H1 (cell line): ENCODE results near the gene LDLRAD1. TPM values are rescaled to one million over a fixed set of nuclear protein-coding genes. Genes with fewer than 3 reads are reported as not detected.
"Not testable (repeated sequence)": the region's sequence is repeated elsewhere in the genome, so short reads cannot be mapped to it uniquely, and the experiment has no call there.

Experiments used
- CTCF ChIA-PET: fragments of 300-600 bp; sonication (Branson Sonifier 250); formaldehyde crosslinking; loops from one replicate; lab custom pipeline; 2021; ENCODE audit not compliant: partially characterized antibody; lab: Charles Lee
- POLR2A ChIA-PET: fragments of 300-600 bp; sonication (Branson Sonifier 250); formaldehyde crosslinking; loops from one replicate; lab custom pipeline; 2021; ENCODE audit warnings: inconsistent platforms; ENCODE audit not compliant: partially characterized antibody; lab: Charles Lee
- DNase-seq, 2 experiments: peaks; one replicate each; pipeline versions ENCODE4 v3.0.0 to v3.0.0-alpha.2; 2010 to 2022; ENCODE audit warnings: low spot score in 2 of 2, low read depth in 1 of 2, mixed read lengths in 1 of 2
- FAIRE-seq: peaks from 2 replicates; lab custom pipeline; 2011; peaks lifted over from hg19 to GRCh38; lab: Jason Lieb, UNC
- H2AFZ ChIP-seq: 2 replicates; pipeline ENCODE4 v1.8.1; 2012; ENCODE audit warnings: low read length, inconsistent platforms
- H2AK5ac ChIP-seq: 2 replicates; pipeline ENCODE4 v1.6.1; 2013; ENCODE audit warnings: low read depth, low read length
- H2BK120ac ChIP-seq: replicated peaks from 2 replicates; pipeline ENCODE3; 2013; ENCODE audit warnings: low read depth, low read length, inconsistent platforms
- H2BK12ac ChIP-seq: 2 replicates; pipeline ENCODE4 v1.6.1; 2013; ENCODE audit warnings: low read depth, low read length
- H2BK15ac ChIP-seq: 2 replicates; pipeline ENCODE4 v1.6.1; 2013; ENCODE audit warnings: low read length
- H2BK20ac ChIP-seq: 2 replicates; pipeline ENCODE4 v1.6.1; 2013; ENCODE audit warnings: low read length
- H2BK5ac ChIP-seq: 2 replicates; pipeline ENCODE4 v1.6.1; 2013; ENCODE audit warnings: low read depth, low read length
- H3K14ac ChIP-seq: 2 replicates; pipeline ENCODE4 v1.6.1; 2013; ENCODE audit warnings: inconsistent platforms; ENCODE audit not compliant: insufficient read length
- H3K18ac ChIP-seq: 2 replicates; pipeline ENCODE4 v1.6.1; 2013; ENCODE audit warnings: low read length; ENCODE audit errors: extremely low read depth
- H3K23ac ChIP-seq: 2 replicates; pipeline ENCODE4 v1.6.1; 2013; ENCODE audit warnings: inconsistent platforms; ENCODE audit not compliant: insufficient read length
- H3K23me2 ChIP-seq: 2 replicates; pipeline ENCODE4 v1.6.1; 2013; ENCODE audit warnings: low read depth, low read length
- H3K27ac ChIP-seq: 2 replicates; pipeline ENCODE4 v1.6.1; 2011; ENCODE audit warnings: low read depth, low read length, inconsistent platforms
- H3K27me3 ChIP-seq, 4 experiments: replicated peaks in 1 of 4; 1 replicate in 1 of 4; 2 replicates in 3 of 4; pipeline versions ENCODE4 v1.6.1 to v1.8.1; 2011 to 2013; ENCODE audit warnings: low read length in 3 of 4, mild to moderate bottlenecking in 3 of 4, inconsistent platforms in 2 of 4, mixed read lengths in 2 of 4, moderate library complexity in 1 of 4; ENCODE audit not compliant: control insufficient read depth in 3 of 4, insufficient read depth in 3 of 4; ENCODE audit errors: extremely low read depth in 1 of 4
- H3K36me3 ChIP-seq, 4 experiments: 2 replicates each; pipeline versions ENCODE4 v1.6.1 to v1.8.1; 2011 to 2013; ENCODE audit warnings: mild to moderate bottlenecking in 4 of 4, low read length in 3 of 4, moderate library complexity in 2 of 4, control low read depth in 1 of 4, inconsistent platforms in 1 of 4; ENCODE audit not compliant: insufficient read depth in 4 of 4, control insufficient read depth in 2 of 4
- H3K4ac ChIP-seq: replicated peaks from 2 replicates; pipeline ENCODE3; 2013; ENCODE audit warnings: low read length, low read depth, mixed read lengths, inconsistent platforms; ENCODE audit not compliant: insufficient read length
- H3K4me1 ChIP-seq, 4 experiments: replicated peaks in 1 of 4; 1 replicate in 1 of 4; 2 replicates in 3 of 4; pipeline versions ENCODE4 v1.6.1 to v1.8.1; 2011 to 2013; ENCODE audit warnings: low read length in 3 of 4, inconsistent platforms in 2 of 4, mixed read lengths in 1 of 4; ENCODE audit not compliant: insufficient read depth in 4 of 4, control insufficient read depth in 3 of 4
- H3K4me2 ChIP-seq, 2 experiments: 2 replicates each; pipeline versions ENCODE4 v1.6.1 to v1.8.1; 2011 to 2013; ENCODE audit warnings: low read depth in 2 of 2, low read length in 2 of 2, control low read depth in 1 of 2, inconsistent platforms in 1 of 2, mild to moderate bottlenecking in 1 of 2; ENCODE audit not compliant: insufficient read depth in 1 of 2
- H3K4me3 ChIP-seq, 4 experiments: fragments of 200-600, 300-600 bp in 1 of 4; sonication (generic), shearing (Covaris generic), sonication (Bioruptor Twin) in 1 of 4; 2 replicates each; pipeline versions ENCODE4 v1.5.1 to v1.8.1; 2011 to 2016; ENCODE audit warnings: low read length in 4 of 4, low read depth in 3 of 4, control low read depth in 2 of 4, inconsistent platforms in 2 of 4, mild to moderate bottlenecking in 2 of 4, mixed read lengths in 1 of 4, moderate library complexity in 1 of 4; ENCODE audit not compliant: insufficient read depth in 2 of 4; ENCODE audit errors: extremely low read depth in 1 of 4
- H3K56ac ChIP-seq: replicated peaks from 2 replicates; pipeline ENCODE3; 2013; ENCODE audit warnings: low read depth, mild to moderate bottlenecking, mixed read lengths, low read length, inconsistent platforms; ENCODE audit not compliant: insufficient read length
- H3K79me1 ChIP-seq: 2 replicates; pipeline ENCODE4 v1.6.1; 2013; ENCODE audit warnings: low read depth, low read length, control low read depth
- H3K79me2 ChIP-seq, 2 experiments: 2 replicates each; pipeline versions ENCODE4 v1.6.1 to v1.8.1; 2012 to 2013; ENCODE audit warnings: low read length in 2 of 2, mild to moderate bottlenecking in 2 of 2, inconsistent platforms in 1 of 2; ENCODE audit not compliant: insufficient read depth in 2 of 2, control insufficient read depth in 1 of 2
- H3K9ac ChIP-seq, 4 experiments: replicated peaks in 1 of 4; 1 replicate in 1 of 4; 2 replicates in 3 of 4; pipeline versions ENCODE4 v1.6.1 to v1.8.1; 2011 to 2013; ENCODE audit warnings: low read depth in 3 of 4, low read length in 3 of 4, control low read depth in 2 of 4, mild to moderate bottlenecking in 2 of 4, moderate library complexity in 2 of 4, inconsistent platforms in 1 of 4; ENCODE audit errors: extremely low read depth in 1 of 4
- H3K9me3 ChIP-seq, 2 experiments: 2 replicates each; pipeline versions ENCODE4 v1.6.1 to v1.8.1; 2012 to 2013; ENCODE audit warnings: mild to moderate bottlenecking in 2 of 2, moderate library complexity in 2 of 2, control low read depth in 1 of 2, inconsistent platforms in 1 of 2, low read depth in 1 of 2, low read length in 1 of 2, mixed read lengths in 1 of 2; ENCODE audit not compliant: insufficient read depth in 2 of 2
- H4K20me1 ChIP-seq, 2 experiments: replicated peaks in 1 of 2; 2 replicates each; pipeline versions ENCODE3 to v1.8.1; 2011 to 2013; ENCODE audit warnings: inconsistent platforms in 2 of 2, low read length in 2 of 2, mild to moderate bottlenecking in 1 of 2; ENCODE audit not compliant: insufficient read depth in 2 of 2, control insufficient read depth in 1 of 2
- H4K5ac ChIP-seq: 2 replicates; pipeline ENCODE4 v1.6.1; 2013; ENCODE audit warnings: low read length, low read depth, mixed read lengths, inconsistent platforms; ENCODE audit not compliant: insufficient read length
- H4K8ac ChIP-seq: 2 replicates; pipeline ENCODE4 v1.8.0; 2013; ENCODE audit warnings: mild to moderate bottlenecking, moderate library complexity, low read length, inconsistent platforms; ENCODE audit not compliant: insufficient read depth; ENCODE audit errors: extremely low read depth
- H4K91ac ChIP-seq: replicated peaks from 2 replicates; pipeline ENCODE3; 2013; ENCODE audit warnings: low read length, mixed read lengths, inconsistent platforms; ENCODE audit not compliant: insufficient read length
- WGBS, 2 experiments: shearing (Covaris generic) in 1 of 2; methylation state at CpG; one replicate each; pipeline versions ENCODE4 v1.1.6 to v1.1.7; 2013 to 2015; ENCODE audit warnings: low lambda C conversion rate in 2 of 2, mixed read lengths in 2 of 2, inconsistent platforms in 1 of 2, low coverage in 1 of 2, missing lambda C conversion rate in 1 of 2; ENCODE audit not compliant: insufficient replicate concordance in 2 of 2, insufficient coverage in 1 of 2, insufficient read length in 1 of 2; ENCODE audit errors: extremely low coverage in 1 of 2, missing lambda C conversion rate in 1 of 2; 5-methylcytosine and 5-hydroxymethylcytosine counted together
- polyA plus RNA-seq, 7 experiments: library from polyadenylated mRNA; depleted of rRNA in 3 of 7; stranded (reverse) in 5 of 7; unstranded in 2 of 7; fragments of >200 nt in 5 of 7; fragments of 200-250 nt in 2 of 7; gene quantifications; 1 replicate in 5 of 7; 2 replicates in 1 of 7; 4 replicates in 1 of 7; pipeline versions ENCODE4 v1.2.1 to v1.2.3, GENCODE V29; 2011 to 2013; ENCODE audit warnings: missing spikeins in 2 of 7, mixed read lengths in 2 of 7
- total RNA-seq: library from RNA; stranded (reverse); fragmentation: NEBNext Ultra II Directional; extraction: Animal tissue kit (Norgen Biotek cat#: 25700); gene quantifications from 2 replicates; pipeline ENCODE4 v1.2.1, GENCODE V29; 2021

Gene LDLRAD1
- total and polyA plus RNA-seq, 2 of the 8 experiments (the other 6 are each of a cell fraction or from before 2014, with no cell fraction given): not detected

DNA sequence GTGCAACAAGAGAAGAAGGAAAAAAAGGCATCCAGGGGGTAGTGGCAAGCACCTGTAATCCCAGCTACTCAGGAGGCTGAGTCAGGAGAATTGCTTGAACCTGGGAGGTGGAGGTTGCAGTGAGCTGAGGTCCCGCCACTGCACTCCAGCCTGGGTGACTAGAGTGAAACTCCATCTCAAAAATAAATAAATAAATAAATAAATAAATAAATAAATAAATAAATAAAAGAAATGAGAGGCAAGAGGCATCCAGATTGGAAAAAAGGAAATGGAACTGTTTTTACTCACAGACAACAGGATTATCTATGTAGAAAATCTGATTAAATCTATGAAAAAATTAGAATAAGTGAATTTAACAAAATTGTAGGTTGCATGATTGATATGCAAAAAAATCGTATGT is 23.5 kb downstream of the LDLRAD1 start:
- not testable (repeated sequence) for H3K27ac ChIP-seq, H3K4ac ChIP-seq, H3K9ac ChIP-seq, H3K23me2 ChIP-seq, H4K8ac ChIP-seq, H3K79me1 ChIP-seq, H2BK12ac ChIP-seq, H3K79me2 ChIP-seq, H3K14ac ChIP-seq, H3K9me3 ChIP-seq, FAIRE-seq, H2BK5ac ChIP-seq, H3K18ac ChIP-seq, H3K4me2 ChIP-seq, H2AFZ ChIP-seq, H3K4me3 ChIP-seq, H3K23ac ChIP-seq, H3K36me3 ChIP-seq, H2BK20ac ChIP-seq, H4K5ac ChIP-seq, H2BK120ac ChIP-seq, H3K27me3 ChIP-seq, H2BK15ac ChIP-seq, H3K56ac ChIP-seq, H2AK5ac ChIP-seq, H3K4me1 ChIP-seq, H4K20me1 ChIP-seq, H4K91ac ChIP-seq, DNase-seq
- 90% methylated on average over 2 of the region's 2 CpGs; no CpG with 5 or more reads in 1 of the 2 experiments for WGBS, 2 experiments
- POLR2A ChIA-PET: interaction anchor here (1.6 kb wide), 1 partner anchor 13 kb away, joined by 4 read pairs; no protein-coding TSS in a partner anchor
- CTCF ChIA-PET: interaction anchor here (0.7 to 1.0 kb wide), 2 partner anchors 57 to 131 kb away, joined by 4 read pairs; no protein-coding TSS in a partner anchor
